ENCODE results near the gene BAIAP2L2. TPM values are rescaled to one million over a fixed set of nuclear protein-coding genes. Genes with fewer than 3 reads are reported as not detected.

Gene BAIAP2L2
- total RNA-seq, 1 donor from 2014 or later: 0.54 TPM

- FAIRE-seq (no peak), DNase-seq (ENCODE audit: low read depth) (no peak)
- Histone ChIP-seq H3K4me2 (ENCODE audit: low read length) (no peak overlapping the region), H3K9ac (ENCODE audit: low read length) (no peak overlapping the region), H3K36me3 (ENCODE audit: insufficient read depth, low read length) (no peaks in the 10 kb centered on the region), H3K9me3 (ENCODE audit: insufficient read depth, low read depth, low read length) (no peaks in the 10 kb centered on the region), H4K20me1 (ENCODE audit: insufficient read depth, low read length) (no peaks in the 10 kb centered on the region), H3K27me3 (ENCODE audit: insufficient read depth, low read length) (no peaks in the 10 kb centered on the region), H3K27ac (ENCODE audit: low read depth, low read length) (no peak overlapping the region), H3K79me2 (ENCODE audit: insufficient read depth, low read length) (no peaks in the 10 kb centered on the region), H3K4me1 (ENCODE audit: insufficient read depth, low read length) (no peaks in the 10 kb centered on the region), H3K4me3 (ENCODE audit: insufficient read depth, low read depth, low read length) (no peak overlapping the region), H2AFZ (ENCODE audit: low read depth, low read length) (no peak overlapping the region)
- H3K4me1 Mint-ChIP-seq (ENCODE audit: low read depth, unreplicated experiment): peaks cover 3% of the 10 kb centered on the region
- peaks cover 13% of the 10 kb centered on the region for H3K27me3 Mint-ChIP-seq (ENCODE audit: low read depth, unreplicated experiment)
- no peak overlapping the region for H3K27ac Mint-ChIP-seq (ENCODE audit: unreplicated experiment)
- peaks cover 2% of the 10 kb centered on the region for H3K36me3 Mint-ChIP-seq (ENCODE audit: low read depth, unreplicated experiment)
- TF ChIP-seq EZH2 (IDR thresholded peaks at IDR 0.05; ENCODE audit: insufficient read depth, low read length): no peak
- no peak for TF ChIP-seq CTCF (IDR thresholded peaks at IDR 0.05; ENCODE audit: insufficient read depth, low read depth, low read length)
- no peaks in the 10 kb centered on the region for H3K9me3 Mint-ChIP-seq (ENCODE audit: unreplicated experiment)
- H3K4me3 Mint-ChIP-seq (ENCODE audit: unreplicated experiment): peak overlapping the region; percentile 62
Observed at GRCh38 chr22:38124236-38124974, 13.9 kb upstream of the BAIAP2L2 start.

- H3K4me3 Mint-ChIP-seq (ENCODE audit: unreplicated experiment): no peak overlapping the region
- no peak overlapping the region for H3K27ac Mint-ChIP-seq (ENCODE audit: unreplicated experiment)
- no peak overlapping the region for H2AFZ ChIP-seq (ENCODE audit: low read depth, low read length)
- H3K79me2 ChIP-seq (ENCODE audit: insufficient read depth, low read length): no peaks in the 10 kb centered on the region
- DNase-seq (ENCODE audit: low read depth) (no peak), FAIRE-seq (no peak)
- no peaks in the 10 kb centered on the region for H3K36me3 Mint-ChIP-seq (ENCODE audit: low read depth, unreplicated experiment)
- H4K20me1 ChIP-seq (ENCODE audit: insufficient read depth, low read length): no peaks in the 10 kb centered on the region
- no peaks in the 10 kb centered on the region for H3K9me3 ChIP-seq (ENCODE audit: insufficient read depth, low read depth, low read length)
- no peaks in the 10 kb centered on the region for H3K27me3 ChIP-seq (ENCODE audit: insufficient read depth, low read length)
- no peak overlapping the region for H3K4me3 ChIP-seq (ENCODE audit: insufficient read depth, low read depth, low read length)
- H3K36me3 ChIP-seq (ENCODE audit: insufficient read depth, low read length): no peaks in the 10 kb centered on the region
- H3K27me3 Mint-ChIP-seq (ENCODE audit: low read depth, unreplicated experiment): peaks cover 13% of the 10 kb centered on the region
- no peaks in the 10 kb centered on the region for H3K4me1 ChIP-seq (ENCODE audit: insufficient read depth, low read length)
- H3K4me2 ChIP-seq (ENCODE audit: low read length): no peak overlapping the region
- H3K9me3 Mint-ChIP-seq (ENCODE audit: unreplicated experiment): no peaks in the 10 kb centered on the region
- H3K4me1 Mint-ChIP-seq (ENCODE audit: low read depth, unreplicated experiment): peaks cover 3% of the 10 kb centered on the region
- no peak overlapping the region for H3K27ac ChIP-seq (ENCODE audit: low read depth, low read length)
- H3K9ac ChIP-seq (ENCODE audit: low read length): no peak overlapping the region
- TF ChIP-seq EZH2 (IDR thresholded peaks at IDR 0.05; ENCODE audit: insufficient read depth, low read length) (no peak), CTCF (IDR thresholded peaks at IDR 0.05; ENCODE audit: insufficient read depth, low read depth, low read length) (no peak)
Observed at GRCh38 chr22:38122616-38123015, 12.1 kb upstream of the BAIAP2L2 start.

All from astrocyte (in vitro differentiated cells and primary cell).